ES-I3 (cell line): ENCODE measurements around the gene CACHD1.

Experiments
- H3K36me3 ChIP-seq: 2 replicates; pipeline ENCODE4 v1.6.1; 2013; ENCODE audit warnings: mild to moderate bottlenecking, low read length, control low read depth, moderate library complexity; ENCODE audit not compliant: insufficient read depth
- H3K4me1 ChIP-seq: 2 replicates; pipeline ENCODE4 v1.6.1; 2013; ENCODE audit warnings: mild to moderate bottlenecking, control low read depth, low read length; ENCODE audit not compliant: insufficient read depth
- H3K9ac ChIP-seq: 2 replicates; pipeline ENCODE4 v1.6.1; 2013; ENCODE audit warnings: low read depth, mild to moderate bottlenecking, low read length, moderate library complexity
- H3K9me3 ChIP-seq: 2 replicates; pipeline ENCODE4 v1.6.1; 2013; ENCODE audit warnings: mild to moderate bottlenecking, low read length, moderate library complexity; ENCODE audit not compliant: control insufficient read depth, insufficient read depth

The CACHD1 gene

DNA sequence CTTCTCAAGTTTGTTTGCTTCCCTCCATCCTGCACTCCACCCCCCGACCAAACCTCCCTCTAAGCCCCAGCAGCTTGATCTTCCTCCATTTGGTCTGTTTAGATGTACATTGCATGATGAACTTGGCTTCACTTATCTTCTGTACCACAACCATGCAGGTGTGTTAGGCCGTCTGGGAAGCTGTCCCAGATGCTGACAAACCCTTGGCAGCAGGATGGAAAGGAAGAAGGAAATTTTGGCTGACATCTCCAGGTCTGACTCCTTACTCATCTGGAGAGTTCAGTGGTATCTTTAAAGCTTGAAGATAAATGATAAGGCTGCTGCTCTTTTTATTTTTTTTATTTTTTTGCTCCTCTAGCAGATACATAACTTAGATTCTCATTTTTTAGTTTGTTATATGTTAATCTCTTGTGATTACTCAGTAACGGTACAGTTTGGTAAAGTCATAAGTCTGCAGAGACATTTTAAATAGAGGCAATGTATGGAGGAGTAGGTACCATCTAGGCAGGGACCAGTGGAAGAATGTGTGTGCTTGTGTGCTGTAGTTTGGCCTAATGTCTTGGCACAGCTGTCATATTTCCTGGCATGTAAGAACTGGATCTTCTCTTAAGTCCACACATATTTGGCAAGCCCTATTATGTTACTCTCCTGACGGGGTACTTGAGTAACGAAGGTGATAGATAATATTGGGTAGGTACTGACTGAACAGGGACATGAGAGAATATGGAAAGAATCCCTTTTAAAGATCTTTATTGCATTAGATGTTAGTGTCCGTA, 79.7 kb downstream of the CACHD1 start:
- Histone ChIP-seq H3K9me3 (no peaks in the 10 kb centered on the region), H3K9ac (no peak overlapping the region), H3K36me3 (no peaks in the 10 kb centered on the region), H3K4me1 (peaks cover 9% of the 10 kb centered on the region)

DNA sequence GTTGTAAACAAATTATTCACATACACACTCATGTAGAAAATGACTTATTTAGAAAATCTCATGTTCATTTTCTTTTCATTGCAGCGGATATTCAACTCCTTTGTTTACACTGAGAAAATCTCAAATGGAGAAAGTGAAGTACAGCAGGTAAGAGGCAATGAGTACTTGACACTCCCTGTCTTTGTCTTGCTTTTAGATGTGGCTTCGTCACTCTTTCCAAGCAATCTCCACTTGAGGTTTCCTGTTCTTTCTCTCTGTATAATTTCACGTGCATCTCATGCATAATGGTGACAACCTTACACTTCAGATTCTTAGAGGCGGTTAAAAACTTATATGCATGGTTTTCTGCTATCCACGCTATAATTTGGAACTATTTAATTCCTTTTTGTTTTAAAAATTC, 80.6 kb downstream of the CACHD1 start:
- Histone ChIP-seq H3K36me3 (no peaks in the 10 kb centered on the region), H3K9me3 (no peaks in the 10 kb centered on the region), H3K4me1 (peaks cover 2% of the 10 kb centered on the region), H3K9ac (no peak overlapping the region)

- no peaks in the 10 kb centered on the region for H3K9me3 ChIP-seq
Observed at GRCh38 chr1:64550946-64551605, 81.1 kb downstream of the CACHD1 start.

GRCh38 chr1:64553285-64553684, 83.4 kb downstream of the CACHD1 start:
- no peaks in the 10 kb centered on the region for H3K9me3 ChIP-seq
- no peaks in the 10 kb centered on the region for H3K36me3 ChIP-seq
- H3K9ac ChIP-seq = no peak overlapping the region
- H3K4me1 ChIP-seq = no peaks in the 10 kb centered on the region; the same call in 1 of the 2 replicates

More at GRCh38 chr1:64550946-64551605, 81.1 kb downstream of the CACHD1 start:
- no peaks in the 10 kb centered on the region for H3K36me3 ChIP-seq
- H3K9ac ChIP-seq = no peak overlapping the region
- H3K4me1 ChIP-seq = no peaks in the 10 kb centered on the region; the same call in none of the 2 replicates

DNA sequence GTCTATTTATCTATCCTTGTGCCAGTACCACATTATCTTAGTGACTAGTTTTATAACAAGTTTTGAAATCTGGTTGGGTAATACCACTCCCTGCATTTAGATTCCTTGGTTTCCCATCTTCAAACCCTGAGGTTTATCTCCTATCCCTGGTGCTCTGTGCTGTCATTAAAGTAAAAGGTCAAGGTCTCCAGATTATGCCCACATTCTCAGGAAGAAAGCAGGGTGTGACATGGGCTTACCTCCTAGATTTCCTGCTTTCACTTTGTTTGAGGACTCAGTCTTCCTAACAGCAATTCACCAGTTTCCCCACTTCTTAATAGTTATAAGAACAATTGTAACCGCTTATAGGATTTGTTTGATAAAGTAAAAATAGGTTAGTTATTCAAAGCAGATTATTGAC, 86.0 kb downstream of the CACHD1 start:
- Histone ChIP-seq H3K36me3 (0 out of 2 replicates have a peak, but pooled peaks cover 4% of the 10 kb centered on the region), H3K9me3 (no peaks in the 10 kb centered on the region), H3K9ac (no peak overlapping the region), H3K4me1 (no peaks in the 10 kb centered on the region; the same call in 1 of the 2 replicates)

DNA sequence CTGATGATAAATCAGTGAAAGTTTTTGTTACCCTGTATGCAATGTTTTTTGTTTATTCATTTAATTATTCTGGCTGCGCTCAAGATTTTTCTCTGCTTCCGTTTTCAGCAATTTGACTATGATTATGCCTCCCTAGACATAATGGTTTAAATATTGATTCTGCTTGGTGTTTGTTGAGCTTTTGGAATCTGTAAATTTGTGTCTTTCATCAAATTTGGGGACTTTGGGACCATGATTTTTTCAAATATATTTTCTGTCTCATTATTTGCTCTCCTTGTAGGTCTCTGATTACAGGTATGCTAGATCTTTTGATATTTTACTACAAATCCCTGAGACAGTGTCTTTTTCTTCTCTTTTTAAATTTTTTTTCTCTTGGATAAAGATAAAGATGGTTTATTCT, 92.1 kb downstream of the CACHD1 start:
- Histone ChIP-seq H3K9me3 (peaks cover 4% of the 10 kb centered on the region; the same call in 1 of the 2 replicates), H3K4me1 (no peaks in the 10 kb centered on the region), H3K9ac (no peak overlapping the region), H3K36me3 (peaks cover 4% of the 10 kb centered on the region; the same call in 1 of the 2 replicates)

GRCh38 chr1:64563958-64564565, 94.1 kb downstream of the CACHD1 start:
- H3K4me1 ChIP-seq = no peaks in the 10 kb centered on the region
- H3K9ac ChIP-seq = no peak overlapping the region
- H3K9me3 ChIP-seq = peaks cover 4% of the 10 kb centered on the region; the same call in 1 of the 2 replicates
- H3K36me3 ChIP-seq = no peaks in the 10 kb centered on the region; the same call in 1 of the 2 replicates

- Histone ChIP-seq H3K36me3 (no peaks in the 10 kb centered on the region; the same call in 1 of the 2 replicates), H3K9me3 (peaks cover 4% of the 10 kb centered on the region; the same call in 1 of the 2 replicates), H3K4me1 (no peaks in the 10 kb centered on the region), H3K9ac (no peak overlapping the region)
Observed at GRCh38 chr1:64564891-64565290, 95.0 kb downstream of the CACHD1 start.

DNA sequence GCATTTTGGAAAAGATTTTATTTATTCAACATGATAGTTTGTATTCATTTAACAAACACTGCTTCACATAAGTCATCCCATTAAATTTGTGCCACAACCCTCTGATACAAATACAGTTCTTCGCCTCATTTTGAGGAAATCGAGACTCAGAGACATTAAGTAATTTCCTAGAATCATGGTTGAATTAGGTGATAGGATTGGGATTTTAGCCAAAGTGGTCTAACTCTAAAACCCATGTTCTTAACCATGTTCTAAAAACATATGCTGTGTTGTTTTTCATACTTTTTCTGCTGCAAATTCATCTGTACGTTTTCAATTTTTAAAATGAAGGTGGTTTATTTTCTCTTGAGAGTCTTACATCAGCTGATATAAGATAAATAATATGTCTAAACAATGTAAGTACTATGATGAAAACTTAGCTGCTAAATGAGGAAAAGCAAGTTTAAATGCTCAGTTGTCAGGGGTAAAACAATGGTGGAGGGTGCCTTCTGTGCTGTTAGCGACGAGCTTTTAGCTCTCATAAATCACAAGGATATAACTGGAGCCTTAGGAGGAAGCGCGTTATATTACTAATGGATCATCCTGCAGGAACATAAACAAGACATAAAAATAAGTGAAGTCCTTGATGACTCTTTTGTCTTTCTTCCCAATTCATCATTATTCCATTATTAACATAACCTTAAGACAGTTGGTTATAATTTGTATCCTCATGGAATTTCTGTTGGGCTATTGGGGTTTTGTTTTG, 97.7 kb downstream of the CACHD1 start:
- Histone ChIP-seq H3K9me3 (peaks cover 4% of the 10 kb centered on the region; the same call in 1 of the 2 replicates), H3K9ac (no peak overlapping the region), H3K4me1 (peaks cover 18% of the 10 kb centered on the region), H3K36me3 (no peaks in the 10 kb centered on the region; the same call in 1 of the 2 replicates)

GRCh38 chr1:64568171-64568450, 98.2 kb downstream of the CACHD1 start:
- Histone ChIP-seq H3K4me1 (peaks cover 23% of the 10 kb centered on the region), H3K9me3 (no peaks in the 10 kb centered on the region), H3K36me3 (no peaks in the 10 kb centered on the region), H3K9ac (no peak overlapping the region)

DNA sequence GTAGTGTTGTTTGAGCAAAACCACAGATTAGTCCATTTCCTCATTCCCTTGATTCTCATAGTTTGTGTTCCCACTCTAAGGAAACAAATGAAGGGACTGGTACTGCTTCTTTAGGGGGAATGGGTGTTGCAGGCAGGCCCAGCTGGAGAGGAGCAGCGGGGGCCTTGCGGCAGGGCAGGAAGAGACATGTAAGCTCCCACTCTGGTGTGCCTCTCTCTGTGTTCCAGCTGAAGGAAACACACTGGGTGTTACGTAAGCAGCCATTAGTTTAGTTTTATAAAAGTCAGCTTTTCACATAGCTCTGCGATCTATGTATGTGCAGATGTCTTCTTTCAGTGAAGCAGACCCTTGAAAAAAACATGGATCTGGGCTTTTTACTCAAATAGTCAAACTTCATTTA, 99.5 kb downstream of the CACHD1 start:
- Histone ChIP-seq H3K9ac (no peak overlapping the region), H3K4me1 (peaks cover 23% of the 10 kb centered on the region), H3K9me3 (no peaks in the 10 kb centered on the region), H3K36me3 (no peaks in the 10 kb centered on the region)

- Histone ChIP-seq H3K4me1 (peaks cover 29% of the 10 kb centered on the region), H3K9me3 (no peaks in the 10 kb centered on the region), H3K9ac (no peak overlapping the region), H3K36me3 (no peaks in the 10 kb centered on the region)
Observed at GRCh38 chr1:64570267-64570855, 100.4 kb downstream of the CACHD1 start.

- H3K9ac ChIP-seq = no peak overlapping the region
Observed at GRCh38 chr1:64572222-64572900, 102.4 kb downstream of the CACHD1 start.

More at GRCh38 chr1:64572222-64572900, 102.4 kb downstream of the CACHD1 start:
- peaks cover 38% of the 10 kb centered on the region for H3K4me1 ChIP-seq
- H3K36me3 ChIP-seq = no peaks in the 10 kb centered on the region
- no peaks in the 10 kb centered on the region for H3K9me3 ChIP-seq
